BLaER1 treated with 17β-estradiol and CSF1 and Interleukin-3, amounts not matched to agents 10 nM and 100 nM (cell line): ENCODE measurements around the gene WNT1.

Source experiments
- H3K27ac ChIP-seq, 11 experiments: shearing (Covaris generic); formaldehyde crosslinking; 2 replicates each; pipeline ENCODE4 v1.8.1; 2022
- H3K27me3 ChIP-seq, 11 experiments: shearing (Covaris generic); formaldehyde crosslinking; 2 replicates each; pipeline ENCODE4 v1.8.1; 2022
- H3K36me3 ChIP-seq, 11 experiments: shearing (Covaris generic); formaldehyde crosslinking; 2 replicates each; pipeline ENCODE4 v1.8.1; 2022
- H3K4me1 ChIP-seq, 10 experiments: shearing (Covaris generic); formaldehyde crosslinking; 2 replicates each; pipeline ENCODE4 v1.8.1; 2022
- H3K4me2 ChIP-seq, 11 experiments: shearing (Covaris generic); formaldehyde crosslinking; 2 replicates each; pipeline ENCODE4 v1.8.1; 2022
- H3K4me3 ChIP-seq, 10 experiments: shearing (Covaris generic); formaldehyde crosslinking; 2 replicates each; pipeline ENCODE4 v1.8.1; 2022
- H3K9ac ChIP-seq, 11 experiments: shearing (Covaris generic); formaldehyde crosslinking; 2 replicates each; pipeline ENCODE4 v1.8.1; 2022
- H3K9me3 ChIP-seq, 11 experiments: shearing (Covaris generic); formaldehyde crosslinking; replicated peaks in 1 of 11; 2 replicates each; pipeline ENCODE4 v1.8.1; 2022
- H4K20me1 ChIP-seq, 11 experiments: shearing (Covaris generic); formaldehyde crosslinking; 2 replicates each; pipeline ENCODE4 v1.8.1; 2022
- Cebpa-rat ChIP-seq, 11 experiments: shearing (Covaris generic); IDR thresholded peaks; 2 replicates each; pipeline ENCODE4 v1.8.1; 2022

WNT1 gene

GRCh38 chr12:49021292-49021915 lies 43.3 kb downstream of the WNT1 start:
- peaks cover 52 to 59% (median 57%) of the 10 kb centered on the region in 11 experiments for H3K36me3 ChIP-seq
- H3K27ac ChIP-seq, result peak overlapping the region in 8 of 11 experiments; percentile 25 to 98 (median 64); a peak in 14 of 22 replicates
- no peaks in the 10 kb centered on the region for H3K9me3 ChIP-seq
- TF ChIP-seq Cebpa-rat (IDR thresholded peaks at IDR 0.05), result no peak
- peaks cover 25 to 40% (median 34%) of the 10 kb centered on the region in 10 experiments for H3K4me1 ChIP-seq
- H4K20me1 ChIP-seq, result peaks cover 18 to 45% (median 34%) of the 10 kb centered on the region in 11 experiments; a peak in 20 of 22 replicates
- no peak overlapping the region for H3K4me3 ChIP-seq
- no peaks in the 10 kb centered on the region for H3K27me3 ChIP-seq
- H3K9ac ChIP-seq, result peak overlapping the region in 6 of 11 experiments; percentile 26 to 48 (median 38); a peak in 8 of 22 replicates
- H3K4me2 ChIP-seq, result peak overlapping the region in 7 of 11 experiments; percentile 10 to 84 (median 66); a peak in 7 of 22 replicates

DNA sequence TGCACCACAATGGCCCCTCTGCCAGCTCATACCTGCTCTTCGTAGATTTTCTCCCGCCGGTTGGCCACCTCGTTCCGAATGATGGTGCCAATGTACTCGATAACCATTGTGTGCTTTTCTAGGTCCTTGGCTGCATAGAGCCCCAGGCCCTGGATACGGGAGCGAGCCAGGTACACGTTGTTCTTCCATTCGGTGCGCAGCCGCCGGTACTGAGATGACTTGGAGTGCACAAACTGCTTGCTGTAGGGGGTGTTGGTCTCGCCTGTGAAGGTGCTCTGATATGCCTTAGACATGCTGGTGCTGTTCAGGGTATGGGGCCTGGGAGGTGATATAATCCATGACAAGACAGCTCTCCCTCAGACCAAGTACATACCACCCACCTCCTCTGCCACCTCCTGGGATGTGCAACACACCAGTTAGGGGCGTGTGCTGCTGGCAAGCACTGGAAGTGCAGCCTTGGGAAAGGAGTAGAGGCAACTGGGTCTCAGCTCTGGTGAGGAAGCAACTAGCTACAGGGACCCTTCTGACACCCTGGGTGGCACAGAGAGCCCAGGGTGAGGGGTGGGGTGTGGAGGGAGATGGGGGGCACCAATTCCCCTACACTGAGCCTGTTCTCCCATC lies 44.5 kb downstream of the WNT1 start:
- no peaks in the 10 kb centered on the region for H3K9me3 ChIP-seq
- H3K9ac ChIP-seq, result peak overlapping the region in 1 of 11 experiments; percentile 26; a peak in 1 of 22 replicates
- no peak overlapping the region for H3K4me2 ChIP-seq
- no peak for TF ChIP-seq Cebpa-rat (IDR thresholded peaks at IDR 0.05)
- H3K4me1 ChIP-seq, result peaks cover 18 to 30% (median 24%) of the 10 kb centered on the region in 10 experiments
- H3K4me3 ChIP-seq, result no peak overlapping the region
- peaks cover 23 to 57% (median 46%) of the 10 kb centered on the region in 11 experiments; a peak in 20 of 22 replicates for H4K20me1 ChIP-seq
- peak overlapping the region in 2 of 11 experiments; percentile 2 to 12; a peak in 1 of 22 replicates for H3K27ac ChIP-seq
- H3K36me3 ChIP-seq, result peaks cover 65 to 72% (median 70%) of the 10 kb centered on the region in 11 experiments
- H3K27me3 ChIP-seq, result no peaks in the 10 kb centered on the region

- Histone ChIP-seq H3K36me3 (peaks cover 77 to 83% (median 81%) of the 10 kb centered on the region in 11 experiments), H3K9ac (no peak overlapping the region), H3K9me3 (no peaks in the 10 kb centered on the region), H3K4me1 (peaks cover 14 to 34% (median 25%) of the 10 kb centered on the region in 10 experiments), H4K20me1 (peaks cover 23 to 69% (median 56%) of the 10 kb centered on the region in 11 experiments; a peak in 20 of 22 replicates), H3K4me2 (no peak overlapping the region), H3K4me3 (no peak overlapping the region), H3K27ac (no peak overlapping the region; a peak in 1 of 22 replicates), H3K27me3 (no peaks in the 10 kb centered on the region)
- TF ChIP-seq Cebpa-rat (IDR thresholded peaks at IDR 0.05), result no peak
Measured at GRCh38 chr12:49023812-49024211, 45.7 kb downstream of the WNT1 start.

- H3K9me3 ChIP-seq, result no peaks in the 10 kb centered on the region
- H3K4me3 ChIP-seq, result no peak overlapping the region
- TF ChIP-seq Cebpa-rat (IDR thresholded peaks at IDR 0.05), result no peak
- H3K4me1 ChIP-seq, result peaks cover 11 to 37% (median 21%) of the 10 kb centered on the region in 10 experiments
- peaks cover 84 to 91% (median 89%) of the 10 kb centered on the region in 11 experiments for H3K36me3 ChIP-seq
- H3K4me2 ChIP-seq, result no peak overlapping the region
- H3K27me3 ChIP-seq, result no peaks in the 10 kb centered on the region
- H4K20me1 ChIP-seq, result peaks cover 23 to 76% (median 61%) of the 10 kb centered on the region in 11 experiments; a peak in 20 of 22 replicates
- no peak overlapping the region for H3K9ac ChIP-seq
- no peak overlapping the region for H3K27ac ChIP-seq
Measured at GRCh38 chr12:49024543-49024942, 46.4 kb downstream of the WNT1 start.

DNA sequence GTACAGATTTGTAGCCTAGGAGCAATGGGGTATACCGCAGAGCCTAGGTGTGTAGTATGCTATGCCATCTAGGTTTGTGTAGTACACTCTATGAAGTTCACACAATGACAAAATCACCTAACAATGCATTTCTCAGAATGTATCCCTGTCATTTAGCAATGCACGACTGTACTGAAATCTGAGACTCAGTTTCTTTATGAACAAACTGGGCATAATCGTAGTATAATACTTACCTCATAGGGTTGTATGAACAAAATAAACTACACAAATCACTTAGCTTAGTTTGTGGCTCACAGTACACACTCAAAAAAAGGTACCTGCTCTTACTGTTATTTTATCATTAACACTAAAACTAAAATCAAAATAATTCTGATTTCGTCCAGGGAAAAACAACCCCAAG lies 47.3 kb downstream of the WNT1 start:
- Histone ChIP-seq H3K9ac (no peak overlapping the region), H3K27me3 (no peaks in the 10 kb centered on the region), H3K4me3 (no peak overlapping the region), H3K27ac (no peak overlapping the region), H4K20me1 (peaks cover 23 to 85% (median 65%) of the 10 kb centered on the region in 11 experiments; a peak in 21 of 22 replicates), H3K4me2 (no peak overlapping the region), H3K36me3 (peaks cover 88 to 99% (median 97%) of the 10 kb centered on the region in 11 experiments), H3K4me1 (peaks cover 4 to 34% (median 16%) of the 10 kb centered on the region in 10 experiments), H3K9me3 (no peaks in the 10 kb centered on the region)
- no peak for TF ChIP-seq Cebpa-rat (IDR thresholded peaks at IDR 0.05)

DNA sequence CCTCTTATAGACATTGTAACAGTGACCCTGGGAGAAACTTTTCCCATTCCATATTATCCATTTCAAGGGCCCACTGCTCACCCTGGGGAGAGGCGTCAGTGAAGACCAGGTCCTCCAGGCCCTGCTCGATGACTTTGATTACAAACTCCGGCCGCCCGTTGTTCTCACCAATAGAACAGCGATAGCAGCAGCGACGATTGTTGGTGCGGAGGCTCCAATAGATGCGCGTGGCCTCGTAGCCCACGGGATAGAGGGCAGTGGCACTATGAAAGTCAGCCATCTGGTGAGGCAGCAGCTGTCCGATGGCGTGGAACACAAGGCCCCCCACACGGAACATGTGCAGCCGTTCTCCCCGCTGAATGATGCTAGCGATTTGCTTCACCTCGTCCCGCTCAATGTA lies 48.0 kb downstream of the WNT1 start:
- Histone ChIP-seq H4K20me1 (peaks cover 23 to 92% (median 71%) of the 10 kb centered on the region in 11 experiments), H3K9ac (no peak overlapping the region), H3K36me3 (peaks cover 95 to 100% (median 99%) of the 10 kb centered on the region in 11 experiments), H3K27me3 (no peaks in the 10 kb centered on the region), H3K9me3 (no peaks in the 10 kb centered on the region), H3K4me3 (no peak overlapping the region), H3K4me1 (peaks cover 0 to 27% (median 9%) of the 10 kb centered on the region in 10 experiments; a peak in 15 of 20 replicates), H3K27ac (no peak overlapping the region), H3K4me2 (no peak overlapping the region)
- TF ChIP-seq Cebpa-rat (IDR thresholded peaks at IDR 0.05), result no peak

DNA sequence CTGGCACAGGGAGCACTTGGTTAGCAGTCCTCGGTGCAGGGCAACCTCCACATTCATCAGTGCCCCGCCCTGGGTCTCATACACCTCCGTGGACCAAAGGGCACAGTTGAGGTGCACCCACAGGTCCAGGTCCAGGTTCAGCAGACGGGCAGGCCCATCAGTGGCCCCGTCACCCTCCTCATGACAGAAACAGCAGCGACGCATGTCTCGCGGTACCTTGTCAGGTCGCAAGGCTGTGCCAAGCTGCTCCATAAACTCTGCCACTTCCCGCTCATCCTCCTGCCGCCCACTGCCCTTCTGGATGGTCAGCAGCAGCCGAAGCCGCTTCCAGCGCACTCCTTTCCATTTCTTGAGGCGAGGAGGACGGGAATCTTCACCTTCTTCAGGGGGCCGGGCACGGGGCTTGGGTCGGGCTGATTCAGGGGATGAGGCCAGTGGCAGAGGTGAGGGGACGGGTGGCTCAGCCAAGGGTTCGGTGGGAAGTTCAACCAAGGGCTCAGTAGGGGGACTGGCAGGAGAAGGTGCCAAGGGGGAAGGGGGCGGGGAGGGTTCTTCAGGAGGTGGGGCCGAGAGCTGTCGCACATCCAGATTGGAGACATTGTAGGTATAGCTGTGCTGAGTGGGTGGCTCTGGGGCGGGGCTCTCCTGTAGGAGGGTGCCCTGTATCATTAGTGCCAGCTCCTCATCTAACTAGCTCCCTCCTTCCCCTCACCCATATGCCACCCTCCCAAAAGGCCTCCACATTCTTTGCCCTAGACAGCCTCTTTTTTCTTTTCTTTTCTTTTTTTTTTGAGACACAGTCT lies 48.8 kb downstream of the WNT1 start:
- Histone ChIP-seq H3K4me3 (no peak overlapping the region), H4K20me1 (peaks cover 26 to 100% (median 79%) of the 10 kb centered on the region in 11 experiments), H3K36me3 (peaks cover 95 to 100% (median 99%) of the 10 kb centered on the region in 11 experiments), H3K9me3 (no peaks in the 10 kb centered on the region), H3K4me1 (peaks cover 0 to 20% (median 2%) of the 10 kb centered on the region in 10 experiments; a peak in 9 of 20 replicates), H3K27me3 (no peaks in the 10 kb centered on the region), H3K27ac (no peak overlapping the region), H3K9ac (no peak overlapping the region), H3K4me2 (no peak overlapping the region)
- no peak for TF ChIP-seq Cebpa-rat (IDR thresholded peaks at IDR 0.05)

- Histone ChIP-seq H3K4me1 (peaks cover 0 to 20% (median 0%) of the 10 kb centered on the region in 10 experiments; a peak in 6 of 20 replicates), H3K36me3 (peaks cover 95 to 100% (median 99%) of the 10 kb centered on the region in 11 experiments)
Measured at GRCh38 chr12:49027846-49028555, 49.9 kb downstream of the WNT1 start.

More at GRCh38 chr12:49027846-49028555, 49.9 kb downstream of the WNT1 start:
- Histone ChIP-seq H3K9ac (peak overlapping the region in 1 of 11 experiments; percentile 4; a peak in 1 of 22 replicates), H3K4me3 (no peak overlapping the region), H3K4me2 (peak overlapping the region in 2 of 11 experiments; percentile 14 to 30; a peak in 3 of 22 replicates), H3K27ac (no peak overlapping the region), H3K9me3 (no peaks in the 10 kb centered on the region), H3K27me3 (no peaks in the 10 kb centered on the region), H4K20me1 (peaks cover 38 to 100% (median 88%) of the 10 kb centered on the region in 11 experiments)
- TF ChIP-seq Cebpa-rat (IDR thresholded peaks at IDR 0.05), result no peak
